DMS53 (cell line): ENCODE data around the gene REEP6.
"Not testable (repeated sequence)": the region's sequence is repeated elsewhere in the genome, so short reads cannot be mapped to it uniquely, and the experiment has no call there.

Experiments
- DNase-seq: peaks from one replicate; lab custom pipeline; 2025; lab: John Stamatoyannopoulos, UW

REEP6 gene

GRCh38 chr19:1524287-1524971, 33.4 kb downstream of the REEP6 start:
- no peak for DNase-seq

GRCh38 chr19:1524972-1525325, 34.0 kb downstream of the REEP6 start:
- no peak for DNase-seq

- no peak for DNase-seq
Observed at GRCh38 chr19:1525343-1525742, 34.4 kb downstream of the REEP6 start.

GRCh38 chr19:1526066-1526778, 35.2 kb downstream of the REEP6 start:
- DNase-seq: peak; percentile 29

- DNase-seq: peak; percentile 41
Observed at GRCh38 chr19:1526979-1527649, 36.1 kb downstream of the REEP6 start.

- DNase-seq: no peak
Observed at GRCh38 chr19:1527650-1528309, 36.8 kb downstream of the REEP6 start.

- no peak for DNase-seq
Observed at GRCh38 chr19:1528596-1529429, 37.8 kb downstream of the REEP6 start.

- no peak for DNase-seq
Observed at GRCh38 chr19:1529430-1529816, 38.4 kb downstream of the REEP6 start.

- not testable (repeated sequence) for DNase-seq
Observed at GRCh38 chr19:1530856-1531255, 39.9 kb downstream of the REEP6 start.

- DNase-seq: no peak
Observed at GRCh38 chr19:1531587-1531986, 40.6 kb downstream of the REEP6 start.

GRCh38 chr19:1532003-1532402, 41.0 kb downstream of the REEP6 start:
- DNase-seq: no peak

GRCh38 chr19:1533510-1534150, 42.6 kb downstream of the REEP6 start:
- DNase-seq: peak; percentile 24

- no peak for DNase-seq
Observed at GRCh38 chr19:1534972-1535371, 44.0 kb downstream of the REEP6 start.

- not testable (repeated sequence) for DNase-seq
Observed at GRCh38 chr19:1535699-1536098, 44.7 kb downstream of the REEP6 start.

GRCh38 chr19:1538978-1539377, 48.0 kb downstream of the REEP6 start:
- no peak for DNase-seq

- not testable (repeated sequence) for DNase-seq
Observed at GRCh38 chr19:1539749-1540148, 48.8 kb downstream of the REEP6 start.

GRCh38 chr19:1540365-1540925, 49.5 kb downstream of the REEP6 start:
- DNase-seq: no peak
